Heart left ventricle (tissue), 13 donors: ENCODE results near the gene TOPBP1.

Experiments used
- POLR2A ChIP-seq, 2 donors: fragments of 450-650 bp; IDR thresholded peaks; one replicate each; pipeline ENCODE4 v1.6.1; 2017; ENCODE audit warnings: antibody characterized with exemption in 2 of 2, mild to moderate bottlenecking in 2 of 2, moderate library complexity in 2 of 2
- TF ChIP-seq, protein P1 (sequence below), 12 donors: fragments of 200-600 bp; sonication (generic) in 4 of 12; IDR thresholded peaks; one replicate each; pipeline versions ENCODE4 v1.5.0 to v1.8.0; 2018 to 2022; ENCODE audit warnings: antibody characterized with exemption in 12 of 12, mild to moderate bottlenecking in 5 of 12
- donor health status: ischemic (EF 13 %, LVEDD 7.1; RV severe dilation, severe dysfunction).
- donor health status: DM: no; HTN: yes; CAD: no.
- donor health status: DM: no; HTN: no; CAD: no.
- donor health status: ischemic (EF 25% LVEDD 6.9; RV normal size, moderate dysfunction).
- donor health status: ischemic (EF 25% LVEDD 5.7; RV mildly dilated, moderate dysfunction).
- donor health status: ischemic (EF 35%, LVEDD 5.7; RV mildly dilated, moderate dysfunction).
- donor health status: nonischemic (EF 11% LVEDD 7.7; RV severe dilation, severe dysfunction).
- donor health status: DM: yes; HTN: yes; CAD: no.
- donor health status: PGD.
- donor health status: ischemic (EF 29% LVEDD 5.4; RV normal size, mild dysfunction).
- donor health status: nonischemic (EF 23%, LVEDD 6.1; RV moderate dilation, normal function).

- no peak for TF ChIP-seq POLR2A (IDR thresholded peaks at IDR 0.05)
- TF ChIP-seq, protein P1, sequence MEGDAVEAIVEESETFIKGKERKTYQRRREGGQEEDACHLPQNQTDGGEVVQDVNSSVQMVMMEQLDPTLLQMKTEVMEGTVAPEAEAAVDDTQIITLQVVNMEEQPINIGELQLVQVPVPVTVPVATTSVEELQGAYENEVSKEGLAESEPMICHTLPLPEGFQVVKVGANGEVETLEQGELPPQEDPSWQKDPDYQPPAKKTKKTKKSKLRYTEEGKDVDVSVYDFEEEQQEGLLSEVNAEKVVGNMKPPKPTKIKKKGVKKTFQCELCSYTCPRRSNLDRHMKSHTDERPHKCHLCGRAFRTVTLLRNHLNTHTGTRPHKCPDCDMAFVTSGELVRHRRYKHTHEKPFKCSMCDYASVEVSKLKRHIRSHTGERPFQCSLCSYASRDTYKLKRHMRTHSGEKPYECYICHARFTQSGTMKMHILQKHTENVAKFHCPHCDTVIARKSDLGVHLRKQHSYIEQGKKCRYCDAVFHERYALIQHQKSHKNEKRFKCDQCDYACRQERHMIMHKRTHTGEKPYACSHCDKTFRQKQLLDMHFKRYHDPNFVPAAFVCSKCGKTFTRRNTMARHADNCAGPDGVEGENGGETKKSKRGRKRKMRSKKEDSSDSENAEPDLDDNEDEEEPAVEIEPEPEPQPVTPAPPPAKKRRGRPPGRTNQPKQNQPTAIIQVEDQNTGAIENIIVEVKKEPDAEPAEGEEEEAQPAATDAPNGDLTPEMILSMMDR (IDR thresholded peaks at IDR 0.05): no peak
These were observed 99.4 kb downstream of the TOPBP1 start for GRCh38 chr3:133562376-133562775.
